HG03159 (cell line): ENCODE measurements around the gene PACS1.

Experiments
- ATAC-seq: cut with Tn5 transposase; IDR thresholded peaks from one replicate; pipeline ENCODE4 v1.9.1; 2021; ENCODE audit warnings: mild to moderate bottlenecking, moderate library complexity; ENCODE audit not compliant: unreplicated experiment

The PACS1 gene

DNA sequence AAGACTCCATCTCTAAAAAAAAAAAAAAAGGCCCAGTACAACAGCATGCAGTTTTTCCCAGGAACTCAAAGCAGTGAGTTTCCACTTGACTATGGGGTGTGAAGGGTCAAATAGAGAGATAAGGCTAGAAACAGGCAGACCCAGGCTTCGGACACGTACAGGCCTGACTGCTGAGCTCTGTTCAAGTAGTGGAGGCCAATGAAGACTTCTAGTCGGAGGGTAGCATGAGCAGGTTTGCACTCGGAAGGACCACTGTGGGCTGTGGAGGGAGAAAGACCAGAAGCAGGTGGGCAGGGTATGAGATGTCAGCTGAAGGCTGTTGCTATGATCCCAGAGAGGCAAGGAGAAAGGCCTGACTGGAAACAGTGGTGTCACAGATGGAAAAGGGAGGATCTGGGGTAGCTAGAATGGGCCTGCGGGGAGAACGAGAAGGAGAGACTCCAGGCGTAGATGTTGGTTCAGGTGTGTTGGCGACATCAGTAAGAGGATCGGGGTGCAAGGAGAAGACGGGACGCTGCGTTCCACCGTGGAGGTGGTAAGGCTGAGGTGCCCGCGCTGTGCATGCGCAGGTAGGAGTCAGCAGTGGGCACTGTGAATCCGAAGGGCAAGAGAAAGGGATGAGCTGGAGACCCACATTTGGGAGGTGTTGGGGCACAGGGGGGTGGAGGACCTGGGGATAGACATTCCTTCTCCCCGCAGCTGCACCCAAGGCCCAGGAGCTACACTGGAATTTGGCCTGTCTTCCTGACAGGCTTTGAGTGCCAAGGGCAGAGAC is 149.0 kb downstream of the PACS1 start:
- no peak for ATAC-seq

GRCh38 chr11:66219846-66220565 is 149.9 kb downstream of the PACS1 start:
- ATAC-seq, result no peak

- ATAC-seq, result no peak
Observed at GRCh38 chr11:66220566-66220935, 150.5 kb downstream of the PACS1 start.

DNA sequence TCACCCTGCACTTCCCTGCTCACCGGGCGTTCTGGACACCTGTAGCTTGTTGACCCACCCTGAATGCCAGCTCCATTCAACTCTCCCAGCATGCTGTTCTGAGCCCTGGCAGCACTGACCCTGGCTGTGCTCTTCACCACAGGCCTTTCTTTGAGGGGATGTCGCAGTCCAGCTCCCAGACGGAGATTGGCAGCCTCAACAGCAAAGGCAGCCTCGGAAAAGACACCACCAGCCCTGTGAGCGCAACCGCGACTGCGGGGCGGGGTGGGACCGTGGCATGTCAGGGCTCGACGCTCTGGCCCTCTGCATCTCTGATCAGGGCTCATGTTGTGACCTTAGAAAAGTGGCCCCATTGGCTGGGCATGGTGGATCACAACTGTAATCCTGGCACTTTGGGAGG is 150.9 kb downstream of the PACS1 start:
- ATAC-seq, result no peak

DNA sequence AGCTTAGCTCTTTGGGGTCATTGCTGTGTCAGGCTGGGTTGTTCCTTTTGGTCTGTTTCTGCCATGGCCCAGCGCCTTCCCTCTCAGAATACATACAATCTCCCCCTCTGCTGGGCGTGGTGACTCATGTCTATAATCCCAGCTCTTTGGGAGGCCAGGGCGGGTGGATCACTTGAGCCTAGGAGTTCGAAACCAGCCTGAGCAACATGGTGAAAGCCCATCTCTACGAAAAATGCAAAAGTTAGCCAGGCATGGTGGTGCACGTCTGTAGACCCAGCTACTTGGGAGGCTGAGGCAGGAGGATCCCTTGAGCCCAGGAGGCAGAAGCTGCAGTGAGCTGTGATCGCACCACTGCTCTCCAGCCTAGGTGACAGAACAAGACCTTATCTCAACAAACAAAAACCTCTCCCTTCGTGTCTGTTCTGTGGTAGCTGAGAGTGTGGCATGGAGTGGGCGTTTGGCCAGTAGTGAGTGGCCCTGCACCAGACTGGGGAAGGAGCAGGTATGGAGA is 151.7 kb downstream of the PACS1 start:
- no peak for ATAC-seq

GRCh38 chr11:66222358-66223149 is 152.5 kb downstream of the PACS1 start:
- peak; percentile 89 for ATAC-seq

GRCh38 chr11:66224226-66224855 is 154.3 kb downstream of the PACS1 start:
- no peak for ATAC-seq

DNA sequence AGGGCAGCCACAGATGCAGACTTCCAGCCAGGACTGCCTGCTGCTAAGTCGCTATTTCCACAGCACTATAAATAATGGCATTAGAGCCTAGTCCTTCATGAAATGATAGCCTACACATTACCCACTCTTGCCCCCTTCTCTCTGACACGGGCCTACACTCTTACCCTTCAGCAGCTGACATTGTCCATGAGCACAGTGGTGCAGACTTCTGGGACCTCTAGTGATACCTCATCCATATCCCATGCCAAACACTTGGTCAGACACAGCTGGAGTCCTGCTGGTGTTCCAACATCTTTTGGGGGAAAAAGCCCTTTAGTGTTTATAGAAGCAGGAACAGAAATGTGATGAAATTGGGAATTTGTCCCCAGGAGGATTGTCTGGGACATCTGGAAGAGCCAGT is 155.0 kb downstream of the PACS1 start:
- no peak for ATAC-seq

DNA sequence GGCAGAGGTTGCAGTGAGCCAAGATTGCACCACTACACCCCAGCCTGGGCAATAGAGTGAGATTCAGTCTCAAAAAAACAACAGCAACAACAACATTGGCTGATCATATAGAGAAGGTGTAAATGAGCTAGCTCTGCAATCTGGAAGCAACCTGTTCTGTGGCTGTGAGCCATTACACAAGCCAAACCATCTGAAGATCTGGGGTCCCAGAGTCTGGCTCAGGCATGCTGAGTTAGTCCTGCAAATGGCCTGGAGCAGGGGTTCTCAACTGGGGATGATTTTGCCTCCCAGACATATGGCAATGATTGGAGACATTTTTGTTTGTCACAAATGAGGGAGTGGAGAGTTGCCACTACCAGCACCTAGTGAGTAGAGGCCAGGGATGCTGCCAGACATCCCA is 156.0 kb downstream of the PACS1 start:
- ATAC-seq, result no peak

- no peak for ATAC-seq
Observed at GRCh38 chr11:66227700-66228099, 157.6 kb downstream of the PACS1 start.

GRCh38 chr11:66228521-66228920 is 158.4 kb downstream of the PACS1 start:
- ATAC-seq, result no peak

- ATAC-seq, result no peak
Observed at GRCh38 chr11:66230156-66230555, 160.1 kb downstream of the PACS1 start.

DNA sequence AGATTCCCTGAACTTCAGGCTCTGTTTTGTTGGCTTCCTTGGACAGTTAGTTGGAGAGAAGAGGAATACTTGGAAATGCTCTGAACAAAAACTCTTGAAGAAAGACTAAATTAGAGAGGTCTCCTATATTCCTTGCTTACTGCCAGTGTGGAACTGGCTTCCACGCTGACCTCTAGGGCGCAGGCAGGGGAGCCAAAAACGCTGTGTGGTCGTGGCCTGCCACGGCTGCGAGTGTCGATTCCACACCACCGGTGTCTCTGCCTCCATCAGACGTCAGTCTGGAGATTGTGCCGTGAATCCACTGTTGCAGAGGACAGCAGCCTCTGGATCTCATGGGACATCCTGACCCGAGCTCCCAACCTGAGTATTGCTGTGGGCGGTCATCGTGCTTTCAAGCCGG is 160.9 kb downstream of the PACS1 start:
- ATAC-seq, result no peak

DNA sequence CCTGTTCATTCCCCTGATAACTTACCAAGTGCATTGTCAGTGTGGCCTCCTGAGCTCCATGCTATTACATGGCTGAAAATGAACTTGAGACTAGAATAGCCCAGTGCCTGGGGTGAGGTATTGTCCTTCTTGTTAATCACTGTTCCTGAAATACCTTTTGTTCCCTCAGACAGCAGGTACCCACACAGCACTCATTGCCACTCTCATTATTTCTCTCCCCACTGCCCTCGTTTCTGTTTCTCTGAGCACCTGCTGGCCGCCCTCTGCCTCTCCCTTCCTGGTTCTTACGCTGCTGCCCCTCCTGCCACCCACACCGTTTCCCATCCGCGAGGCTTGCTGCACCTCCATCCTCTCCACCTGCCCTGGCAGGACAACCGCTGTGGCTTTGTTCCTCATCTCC is 161.5 kb downstream of the PACS1 start:
- no peak for ATAC-seq

DNA sequence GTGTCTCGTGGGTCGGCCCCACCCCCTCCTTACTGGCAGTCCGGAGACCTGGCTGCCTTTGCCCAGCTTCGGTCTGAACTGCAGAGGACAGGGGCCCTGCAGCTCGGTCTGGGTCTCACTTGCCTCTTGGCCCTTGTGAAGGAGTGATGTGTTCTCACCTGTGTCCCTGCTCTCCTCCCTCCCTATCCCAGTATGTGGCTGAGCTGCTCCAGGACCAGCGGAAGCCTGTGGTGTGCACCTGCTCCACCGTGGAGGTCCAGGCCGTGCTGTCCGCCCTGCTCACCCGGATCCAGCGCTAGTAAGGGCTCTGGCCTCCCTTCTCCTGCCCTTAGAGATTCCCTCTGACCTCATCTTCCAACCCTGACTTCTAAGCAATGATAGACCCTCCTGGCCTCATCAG is 162.7 kb downstream of the PACS1 start:
- no peak for ATAC-seq

- ATAC-seq, result no peak
Observed at GRCh38 chr11:66233301-66233700, 163.2 kb downstream of the PACS1 start.

- ATAC-seq, result no peak
Observed at GRCh38 chr11:66235141-66235540, 165.1 kb downstream of the PACS1 start.

DNA sequence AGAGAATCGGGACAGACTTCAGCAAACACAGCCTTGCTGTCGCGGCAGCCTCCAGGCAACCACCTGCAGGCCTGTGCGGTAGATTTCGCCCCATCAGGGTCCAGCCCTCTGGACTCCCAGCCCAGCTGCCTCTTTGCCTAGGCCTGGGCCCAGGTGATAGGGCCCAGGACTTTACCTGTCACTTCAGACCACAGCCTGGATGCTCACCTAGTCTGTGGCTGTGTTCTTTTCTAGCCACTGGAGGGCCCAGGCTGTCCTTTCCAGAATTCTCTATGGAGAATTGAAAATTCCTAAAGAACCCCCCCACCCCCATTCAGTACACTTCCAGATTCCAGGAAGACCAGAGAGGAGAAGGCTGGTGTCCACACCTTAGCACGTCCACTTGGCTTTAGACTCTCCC is 167.8 kb downstream of the PACS1 start:
- ATAC-seq, result no peak

GRCh38 chr11:66238786-66239413 is 168.8 kb downstream of the PACS1 start:
- no peak for ATAC-seq

GRCh38 chr11:66239511-66239910 is 169.4 kb downstream of the PACS1 start:
- ATAC-seq, result no peak
